ENCODE results near the gene L2HGDH. TPM values are rescaled to one million over a fixed set of nuclear protein-coding genes. Genes with fewer than 3 reads are reported as not detected.

L2HGDH gene
- polyA plus RNA-seq, 1 donor (not counting 4 experiments of a cell fraction or from before 2014, with no cell fraction given) = 7.9 TPM

- no peaks in the 10 kb centered on the region for H3K27me3 ChIP-seq (ENCODE audit: control insufficient read depth, extremely low read depth, insufficient read depth, low read length)
- H3K9me1 ChIP-seq (ENCODE audit: control insufficient read depth, extremely low read depth, insufficient read depth, low read length) = no peaks in the 10 kb centered on the region
- H3K36me3 ChIP-seq (ENCODE audit: control insufficient read depth in 2 of 2, extremely low read depth in 1 of 2, insufficient read depth in 2 of 2, low read length in 2 of 2) = no peaks in the 10 kb centered on the region
- FAIRE-seq = no peak
- no peak overlapping the region for H3K4me2 ChIP-seq (ENCODE audit: control insufficient read depth, extremely low read depth, insufficient read depth, low read depth, low read length)
- no peaks in the 10 kb centered on the region for H4K20me1 ChIP-seq (ENCODE audit: control insufficient read depth, extremely low read depth, insufficient read depth, low read length)
- H3K4me3 ChIP-seq (ENCODE audit: control insufficient read depth in 2 of 3, extremely low read depth in 1 of 3, insufficient read depth in 2 of 3, low read depth in 1 of 3, low read length in 3 of 3) = no peak overlapping the region
- no peak overlapping the region for H3K9ac ChIP-seq (ENCODE audit: control insufficient read depth, extremely low read depth, insufficient read depth, low read length)
- no peak overlapping the region for H2AFZ ChIP-seq (ENCODE audit: control insufficient read depth, low read length)
- no peak overlapping the region for H3K27ac ChIP-seq (ENCODE audit: control insufficient read depth, insufficient read depth, low read length)
- dilution Hi-C loops (cut with MboI; ENCODE audit: extremely low pct_ligation_motif_present, low sequenced_read_pairs) = no loop called here
- peaks cover 3% of the 10 kb centered on the region for H3K4me1 ChIP-seq (ENCODE audit: control insufficient read depth, extremely low read depth, insufficient read depth, low read length)
- no peaks in the 10 kb centered on the region for H3K9me3 ChIP-seq (ENCODE audit: control insufficient read depth, low read depth, low read length)
- TF ChIP-seq EZH2 (IDR thresholded peaks at IDR 0.05; ENCODE audit: low read length) = no peak
- TF ChIP-seq, protein P1, sequence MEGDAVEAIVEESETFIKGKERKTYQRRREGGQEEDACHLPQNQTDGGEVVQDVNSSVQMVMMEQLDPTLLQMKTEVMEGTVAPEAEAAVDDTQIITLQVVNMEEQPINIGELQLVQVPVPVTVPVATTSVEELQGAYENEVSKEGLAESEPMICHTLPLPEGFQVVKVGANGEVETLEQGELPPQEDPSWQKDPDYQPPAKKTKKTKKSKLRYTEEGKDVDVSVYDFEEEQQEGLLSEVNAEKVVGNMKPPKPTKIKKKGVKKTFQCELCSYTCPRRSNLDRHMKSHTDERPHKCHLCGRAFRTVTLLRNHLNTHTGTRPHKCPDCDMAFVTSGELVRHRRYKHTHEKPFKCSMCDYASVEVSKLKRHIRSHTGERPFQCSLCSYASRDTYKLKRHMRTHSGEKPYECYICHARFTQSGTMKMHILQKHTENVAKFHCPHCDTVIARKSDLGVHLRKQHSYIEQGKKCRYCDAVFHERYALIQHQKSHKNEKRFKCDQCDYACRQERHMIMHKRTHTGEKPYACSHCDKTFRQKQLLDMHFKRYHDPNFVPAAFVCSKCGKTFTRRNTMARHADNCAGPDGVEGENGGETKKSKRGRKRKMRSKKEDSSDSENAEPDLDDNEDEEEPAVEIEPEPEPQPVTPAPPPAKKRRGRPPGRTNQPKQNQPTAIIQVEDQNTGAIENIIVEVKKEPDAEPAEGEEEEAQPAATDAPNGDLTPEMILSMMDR (optimal IDR thresholded peaks at IDR 0.05 in 1 of 3, IDR thresholded peaks at IDR 0.05 in 1 of 3, conservative IDR thresholded peaks at IDR 0.05 in 1 of 3; ENCODE audit: extremely low read depth in 1 of 3, insufficient read depth in 2 of 3, low read length in 3 of 3) = no peak
- H3K79me2 ChIP-seq (ENCODE audit: control insufficient read depth, insufficient read depth, low read length) = peaks cover 45% of the 10 kb centered on the region
- DNase-seq (ENCODE audit: low read depth, low spot score) = no peak
Observed at GRCh38 chr14:50215416-50215815, 96.6 kb downstream of the L2HGDH start.

GRCh38 chr14:50213795-50214194 is 98.2 kb downstream of the L2HGDH start:
- no peak overlapping the region for H3K4me3 ChIP-seq (ENCODE audit: control insufficient read depth in 2 of 3, extremely low read depth in 1 of 3, insufficient read depth in 2 of 3, low read depth in 1 of 3, low read length in 3 of 3)
- dilution Hi-C loops (cut with MboI; ENCODE audit: extremely low pct_ligation_motif_present, low sequenced_read_pairs) = no loop called here
- no peaks in the 10 kb centered on the region for H3K9me1 ChIP-seq (ENCODE audit: control insufficient read depth, extremely low read depth, insufficient read depth, low read length)
- FAIRE-seq = no peak
- H3K27ac ChIP-seq (ENCODE audit: control insufficient read depth, insufficient read depth, low read length) = no peak overlapping the region
- H3K36me3 ChIP-seq (ENCODE audit: control insufficient read depth in 2 of 2, extremely low read depth in 1 of 2, insufficient read depth in 2 of 2, low read length in 2 of 2) = no peaks in the 10 kb centered on the region
- no peak for DNase-seq (ENCODE audit: low read depth, low spot score)
- no peak overlapping the region for H3K4me2 ChIP-seq (ENCODE audit: control insufficient read depth, extremely low read depth, insufficient read depth, low read depth, low read length)
- H3K4me1 ChIP-seq (ENCODE audit: control insufficient read depth, extremely low read depth, insufficient read depth, low read length) = peaks cover 3% of the 10 kb centered on the region
- H3K79me2 ChIP-seq (ENCODE audit: control insufficient read depth, insufficient read depth, low read length) = peaks cover 46% of the 10 kb centered on the region
- H3K27me3 ChIP-seq (ENCODE audit: control insufficient read depth, extremely low read depth, insufficient read depth, low read length) = no peaks in the 10 kb centered on the region
- H2AFZ ChIP-seq (ENCODE audit: control insufficient read depth, low read length) = no peak overlapping the region
- no peaks in the 10 kb centered on the region for H3K9me3 ChIP-seq (ENCODE audit: control insufficient read depth, low read depth, low read length)
- TF ChIP-seq, protein P1 (optimal IDR thresholded peaks at IDR 0.05 in 1 of 3, IDR thresholded peaks at IDR 0.05 in 1 of 3, conservative IDR thresholded peaks at IDR 0.05 in 1 of 3; ENCODE audit: extremely low read depth in 1 of 3, insufficient read depth in 2 of 3, low read length in 3 of 3) = no peak
- no peak for TF ChIP-seq EZH2 (IDR thresholded peaks at IDR 0.05; ENCODE audit: low read length)
- no peaks in the 10 kb centered on the region for H4K20me1 ChIP-seq (ENCODE audit: control insufficient read depth, extremely low read depth, insufficient read depth, low read length)
- H3K9ac ChIP-seq (ENCODE audit: control insufficient read depth, extremely low read depth, insufficient read depth, low read length) = no peak overlapping the region

Measured in keratinocyte (primary cell).